ENCODE measurements around the gene TNFRSF1A. TPM values are rescaled to one million over a fixed set of nuclear protein-coding genes. Genes with fewer than 3 reads are reported as not detected.

The TNFRSF1A gene
- total RNA-seq, 6 donors from 2014 or later, result 140 to 425 (median 202) TPM

DNA sequence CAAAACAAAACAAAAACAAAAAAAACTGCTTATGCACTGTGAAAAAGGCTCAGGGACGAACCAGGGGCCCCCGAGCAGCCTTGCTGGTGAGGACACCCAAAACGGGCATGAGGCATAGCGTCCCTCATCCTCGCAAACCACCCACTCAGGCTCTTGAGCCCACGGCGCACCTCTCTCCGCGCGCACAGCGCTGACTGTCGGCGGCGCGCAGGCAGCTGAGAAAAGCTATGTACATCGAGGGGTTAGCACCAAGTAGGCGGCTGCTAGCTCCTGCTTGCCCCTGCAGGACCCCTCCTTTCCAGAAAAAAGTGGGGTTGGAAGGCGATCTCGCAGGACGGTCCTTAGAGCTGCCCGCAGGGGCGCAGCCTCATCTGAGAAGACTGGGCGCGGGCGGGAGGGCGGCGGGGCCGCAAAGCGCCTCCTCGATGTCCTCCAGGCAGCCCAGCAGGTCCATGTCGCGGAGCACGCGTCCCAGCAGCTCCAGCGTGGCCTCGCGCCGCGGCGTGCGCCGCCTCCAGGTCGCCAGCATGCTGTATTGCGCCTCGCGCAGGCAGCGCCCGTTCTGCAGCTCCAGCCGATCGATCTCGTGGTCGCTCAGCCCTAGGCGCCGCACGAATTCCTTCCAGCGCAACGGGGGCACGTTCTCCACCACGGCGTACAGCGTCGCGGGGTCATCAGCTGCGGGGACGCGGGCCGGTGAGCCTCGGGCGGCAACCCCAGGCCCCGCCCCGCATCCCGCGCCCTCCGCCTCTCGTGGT lies 12.8 kb downstream of the TNFRSF1A start:
- 91 to 92% methylated on average over 58 to 75 of the region's 75 CpGs for WGBS, 2 donors
- no peak for TF ChIP-seq POLR2AphosphoS5 (IDR thresholded peaks at IDR 0.05)
- no peak for TF ChIP-seq POLR2A (IDR thresholded peaks at IDR 0.05)
- no peak for TF ChIP-seq EP300 (IDR thresholded peaks at IDR 0.05)
- TF ChIP-seq, protein P1, sequence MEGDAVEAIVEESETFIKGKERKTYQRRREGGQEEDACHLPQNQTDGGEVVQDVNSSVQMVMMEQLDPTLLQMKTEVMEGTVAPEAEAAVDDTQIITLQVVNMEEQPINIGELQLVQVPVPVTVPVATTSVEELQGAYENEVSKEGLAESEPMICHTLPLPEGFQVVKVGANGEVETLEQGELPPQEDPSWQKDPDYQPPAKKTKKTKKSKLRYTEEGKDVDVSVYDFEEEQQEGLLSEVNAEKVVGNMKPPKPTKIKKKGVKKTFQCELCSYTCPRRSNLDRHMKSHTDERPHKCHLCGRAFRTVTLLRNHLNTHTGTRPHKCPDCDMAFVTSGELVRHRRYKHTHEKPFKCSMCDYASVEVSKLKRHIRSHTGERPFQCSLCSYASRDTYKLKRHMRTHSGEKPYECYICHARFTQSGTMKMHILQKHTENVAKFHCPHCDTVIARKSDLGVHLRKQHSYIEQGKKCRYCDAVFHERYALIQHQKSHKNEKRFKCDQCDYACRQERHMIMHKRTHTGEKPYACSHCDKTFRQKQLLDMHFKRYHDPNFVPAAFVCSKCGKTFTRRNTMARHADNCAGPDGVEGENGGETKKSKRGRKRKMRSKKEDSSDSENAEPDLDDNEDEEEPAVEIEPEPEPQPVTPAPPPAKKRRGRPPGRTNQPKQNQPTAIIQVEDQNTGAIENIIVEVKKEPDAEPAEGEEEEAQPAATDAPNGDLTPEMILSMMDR (IDR thresholded peaks at IDR 0.05), result no peak
- Histone ChIP-seq H3K36me3 (peaks cover 46 to 83% (median 68%) of the 10 kb centered on the region in 4 donors), H3K4me3 (no peak overlapping the region), H3K27me3 (no peaks in the 10 kb centered on the region), H3K27ac (peak overlapping the region in 2 of 4 donors; percentile 3 to 68), H3K9me3 (no peaks in the 10 kb centered on the region), H3K4me1 (peaks cover 52 to 85% (median 77%) of the 10 kb centered on the region in 4 donors)
- ATAC-seq (ENCODE audit: low FRiP score in 2 of 2) (no peak), DNase-seq (peak in 1 of 2 donors; percentile 86)

DNA sequence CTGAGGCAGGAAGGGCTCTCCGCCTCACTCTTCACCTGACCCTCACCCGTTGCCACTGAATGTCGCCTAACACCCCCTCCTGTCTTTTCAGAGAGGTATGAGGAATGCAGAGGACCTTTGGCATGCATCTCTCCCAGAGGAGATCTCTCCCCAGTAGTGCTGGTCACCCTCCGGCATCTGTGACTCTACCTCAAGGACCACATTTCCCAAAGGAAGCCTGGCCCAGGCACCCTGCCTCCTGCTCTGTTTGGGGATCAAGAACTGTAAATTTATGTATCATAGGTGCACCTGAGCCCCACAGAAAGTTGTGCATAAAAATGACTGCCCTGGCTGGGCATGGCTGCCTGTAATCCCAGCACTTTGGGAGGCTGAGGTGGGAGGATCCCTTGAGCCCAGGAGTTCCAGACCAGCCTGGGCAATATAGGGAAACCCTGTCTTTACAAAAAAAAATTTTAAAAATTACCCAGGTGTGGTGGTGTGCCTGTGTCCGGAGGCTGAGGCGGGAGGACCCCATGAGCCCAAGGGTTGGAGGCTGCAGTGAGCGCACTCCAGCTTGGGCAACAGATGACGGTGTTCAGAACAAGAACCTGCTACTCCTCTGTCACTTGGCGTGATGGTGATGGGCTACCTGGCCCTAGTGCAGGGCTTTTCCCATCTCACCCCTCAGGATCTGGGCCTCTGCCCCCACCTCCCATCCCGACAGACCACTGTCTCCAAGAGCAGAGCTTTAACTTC lies 13.7 kb downstream of the TNFRSF1A start:
- 83 to 85% methylated on average over 10 of the region's 10 CpGs for WGBS, 2 donors
- H3K27me3 ChIP-seq, result no peaks in the 10 kb centered on the region
- peak overlapping the region in 3 of 4 donors; percentile 52 to 85 (median 83) for H3K27ac ChIP-seq

GRCh38 chr12:6327229-6328041 lies 14.4 kb downstream of the TNFRSF1A start:
- H3K4me3 ChIP-seq, result no peak overlapping the region
- peak overlapping the region; percentile 52 to 85 (median 69) for H3K27ac ChIP-seq
- ATAC-seq (ENCODE audit: low FRiP score in 2 of 2) (no peak), DNase-seq (peak in 1 of 2 donors; percentile 55)
- no peaks in the 10 kb centered on the region for H3K27me3 ChIP-seq
- peaks cover 52 to 87% (median 77%) of the 10 kb centered on the region in 4 donors for H3K4me1 ChIP-seq
- H3K36me3 ChIP-seq, result peaks cover 37 to 66% (median 51%) of the 10 kb centered on the region in 4 donors
- no peaks in the 10 kb centered on the region for H3K9me3 ChIP-seq
- 79 to 82% methylated on average over 27 to 33 of the region's 33 CpGs for WGBS, 2 donors
- TF ChIP-seq POLR2A (IDR thresholded peaks at IDR 0.05) (peak in 1 of 4 donors; percentile 26), POLR2AphosphoS5 (IDR thresholded peaks at IDR 0.05) (no peak), EP300 (IDR thresholded peaks at IDR 0.05) (no peak)

More for the DNA sequence above, 13.7 kb downstream of the TNFRSF1A start:
- Histone ChIP-seq H3K9me3 (no peaks in the 10 kb centered on the region), H3K36me3 (peaks cover 45 to 74% (median 59%) of the 10 kb centered on the region in 4 donors), H3K4me3 (no peak overlapping the region), H3K4me1 (peaks cover 52 to 85% (median 77%) of the 10 kb centered on the region in 4 donors)
- DNase-seq, result no peak
- ATAC-seq (ENCODE audit: low FRiP score in 2 of 2), result no peak
- TF ChIP-seq, protein P1 (IDR thresholded peaks at IDR 0.05), result no peak
- TF ChIP-seq POLR2A (IDR thresholded peaks at IDR 0.05), result no peak
- TF ChIP-seq POLR2AphosphoS5 (IDR thresholded peaks at IDR 0.05), result peak in 1 of 2 donors; percentile 13
- TF ChIP-seq EP300 (IDR thresholded peaks at IDR 0.05), result no peak

DNA sequence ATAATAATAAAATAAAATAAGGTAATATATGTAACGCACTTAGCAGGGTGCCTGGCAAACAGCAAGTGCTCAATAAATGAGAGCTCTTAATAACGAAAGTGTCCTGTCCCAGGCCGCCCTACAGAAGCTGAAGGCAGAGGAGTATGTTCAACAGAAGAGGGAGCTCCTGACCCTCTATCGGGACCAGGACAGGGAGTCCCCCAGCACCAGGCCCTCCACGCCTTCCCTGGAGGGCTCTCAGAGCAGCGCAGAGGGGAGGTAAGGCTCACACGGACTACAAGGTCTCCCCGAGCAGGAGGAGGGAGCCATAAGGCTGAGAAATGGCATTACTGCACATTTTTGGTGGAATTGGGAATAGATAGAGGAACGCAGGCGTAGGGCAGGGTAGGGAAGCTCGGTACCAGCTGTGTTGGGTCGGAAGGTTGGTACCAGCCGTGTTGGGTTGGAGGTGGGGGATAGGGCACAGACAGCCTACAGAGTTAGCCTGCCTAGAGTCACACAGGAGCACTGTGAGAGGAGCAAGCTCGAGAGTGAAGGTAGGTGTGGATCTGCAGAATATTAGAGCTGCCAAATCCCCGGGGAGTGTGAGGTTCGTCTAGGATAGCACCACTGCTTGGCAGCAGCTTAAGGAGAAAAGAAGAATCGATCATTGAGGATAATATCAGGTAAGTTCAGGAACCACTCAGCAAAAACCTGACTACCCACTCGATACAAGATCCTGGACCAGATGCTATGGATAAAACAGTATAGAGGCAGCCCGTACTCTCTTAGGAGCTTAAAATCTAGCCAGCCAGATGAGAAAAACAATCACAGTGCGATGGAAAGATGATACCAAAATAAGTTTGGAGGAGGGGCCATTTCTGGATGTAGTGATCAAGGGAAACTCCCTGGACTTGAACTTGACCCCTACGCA lies 15.3 kb downstream of the TNFRSF1A start:
- DNase-seq, result no peak
- H3K27ac ChIP-seq, result peak overlapping the region; percentile 52 to 85 (median 69)
- H3K4me3 ChIP-seq, result no peak overlapping the region
- H3K27me3 ChIP-seq, result no peaks in the 10 kb centered on the region
- H3K4me1 ChIP-seq, result peaks cover 60 to 87% (median 79%) of the 10 kb centered on the region in 4 donors
- 49 to 58% methylated on average over 21 of the region's 21 CpGs for WGBS, 2 donors
- ATAC-seq (ENCODE audit: low FRiP score in 2 of 2), result peak; percentile 56
- TF ChIP-seq EP300 (IDR thresholded peaks at IDR 0.05) (no peak), POLR2AphosphoS5 (IDR thresholded peaks at IDR 0.05) (peak in 1 of 2 donors; percentile 43), POLR2A (IDR thresholded peaks at IDR 0.05) (peak in 1 of 4 donors; percentile 21)
- TF ChIP-seq, protein P1 (IDR thresholded peaks at IDR 0.05), result peak in 5 of 6 experiments; percentile 44 to 65 (median 60)
- no peaks in the 10 kb centered on the region for H3K9me3 ChIP-seq
- peaks cover 35 to 57% (median 45%) of the 10 kb centered on the region in 4 donors for H3K36me3 ChIP-seq

Data from upper lobe of left lung (tissue), 6 donors.